NCI-H2081 treated with DMSO at 0.1 percent for 48 hours (cell line): ENCODE results near the gene RER1.

Experiments
- DNase-seq: peaks from one replicate; lab custom pipeline; 2025; lab: John Stamatoyannopoulos, UW

RER1 gene

GRCh38 chr1:2376261-2376741 is 15.3 kb upstream of the RER1 start:
- no peak for DNase-seq

GRCh38 chr1:2376931-2377672 is 14.5 kb upstream of the RER1 start:
- no peak for DNase-seq

GRCh38 chr1:2377751-2378440 is 13.7 kb upstream of the RER1 start:
- DNase-seq = no peak

- DNase-seq = no peak
Observed at GRCh38 chr1:2378441-2378851, 13.2 kb upstream of the RER1 start.

- no peak for DNase-seq
Observed at GRCh38 chr1:2378956-2379732, 12.5 kb upstream of the RER1 start.

- no peak for DNase-seq
Observed at GRCh38 chr1:2379733-2380404, 11.8 kb upstream of the RER1 start.

- no peak for DNase-seq
Observed at GRCh38 chr1:2380816-2381591, 10.6 kb upstream of the RER1 start.

GRCh38 chr1:2381741-2382620 is 9.7 kb upstream of the RER1 start:
- no peak for DNase-seq

- no peak for DNase-seq
Observed at GRCh38 chr1:2382621-2383361, 8.8 kb upstream of the RER1 start.

GRCh38 chr1:2383576-2383975 is 8.1 kb upstream of the RER1 start:
- no peak for DNase-seq

GRCh38 chr1:2384130-2384860 is 7.3 kb upstream of the RER1 start:
- no peak for DNase-seq

GRCh38 chr1:2384941-2385481 is 6.6 kb upstream of the RER1 start:
- no peak for DNase-seq

GRCh38 chr1:2385606-2386280 is 5.9 kb upstream of the RER1 start:
- no peak for DNase-seq

GRCh38 chr1:2386636-2387611 is 4.7 kb upstream of the RER1 start:
- DNase-seq = no peak

GRCh38 chr1:2388004-2388913 is 3.4 kb upstream of the RER1 start:
- no peak for DNase-seq

GRCh38 chr1:2389644-2390043 is 2.0 kb upstream of the RER1 start:
- DNase-seq = no peak
